Activated CD8-positive, alpha-beta T cell treated with anti-CD3 and anti-CD28 coated beads for 36 hours (primary cell): ENCODE data around the gene CDNF. TPM values are rescaled to one million over a fixed set of nuclear protein-coding genes. Genes with fewer than 3 reads are reported as not detected.

Experiments used
- ATAC-seq: fragments of 200-7000 bp; cut with Tn5 transposase; one replicate; pipeline ENCODE4 v1.10.0; 2021; ENCODE audit warnings: mild to moderate bottlenecking, moderate library complexity
- CTCF ChIA-PET: fragments of 350-600 bp; sonication (Branson Sonifier 250); formaldehyde crosslinking; loops from one replicate; lab custom pipeline; 2021; ENCODE audit warnings: antibody characterized with exemption; lab: Charles Lee
- POLR2A ChIA-PET: fragments of 350-600 bp; sonication (Branson Sonifier 250); formaldehyde crosslinking; loops from one replicate; lab custom pipeline; 2021; ENCODE audit warnings: antibody characterized with exemption; lab: Charles Lee
- DNase-seq: peaks from one replicate; pipeline ENCODE4 v3.0.0-alpha.2; 2020
- H3K27ac Mint-ChIP-seq: one replicate; pipeline ENCODE4 v1.8.0; 2021; ENCODE audit warnings: mild to moderate bottlenecking, mixed read lengths
- H3K27me3 Mint-ChIP-seq: one replicate; pipeline ENCODE4 v1.8.0; 2021; ENCODE audit warnings: mixed read lengths
- H3K36me3 Mint-ChIP-seq: one replicate; pipeline ENCODE4 v1.8.0; 2021; ENCODE audit warnings: low read depth, mixed read lengths
- H3K4me1 Mint-ChIP-seq: one replicate; pipeline ENCODE4 v1.8.0; 2021; ENCODE audit warnings: low read depth, mixed read lengths
- H3K4me3 Mint-ChIP-seq: one replicate; pipeline ENCODE4 v1.8.0; 2021; ENCODE audit warnings: mild to moderate bottlenecking, moderate library complexity, mixed read lengths
- H3K9me3 Mint-ChIP-seq: one replicate; pipeline ENCODE4 v1.8.0; 2021; ENCODE audit warnings: mixed read lengths
- CTCF ChIP-seq: fragments of 200-600 bp; IDR thresholded peaks from one replicate; pipeline ENCODE4 v1.8.0; 2022; ENCODE audit warnings: antibody characterized with exemption, mild to moderate bottlenecking
- intact Hi-C: fragments of 100-400 bp; cut with micrococcal nuclease; formaldehyde crosslinking; loops from one replicate; pipeline ENCODE4 v1.10.0; 2022
- total RNA-seq, 2 experiments: library from RNA; stranded (reverse); gene quantifications; one replicate each; pipeline ENCODE4 v1.2.3, GENCODE V29; 2021

The CDNF gene
- total RNA-seq, 2 experiments from 2014 or later, result 1.5 to 1.8 TPM

GRCh38 chr10:14858338-14858960 lies 20.6 kb upstream of the CDNF start:
- Mint-ChIP-seq H3K4me3 (no peak overlapping the region), H3K27ac (no peak overlapping the region), H3K4me1 (no peaks in the 10 kb centered on the region), H3K27me3 (no peaks in the 10 kb centered on the region), H3K9me3 (no peaks in the 10 kb centered on the region), H3K36me3 (peaks cover 30% of the 10 kb centered on the region)
- no peak for TF ChIP-seq CTCF
- DNase-seq, result no peak
- ATAC-seq, result no peak
- ChIA-PET CTCF (interaction anchor here (1.2 kb wide), 1 partner anchor 11 kb away, joined by 3 read pairs; no protein-coding TSS in a partner anchor), POLR2A (interaction anchor here (3.0 kb wide), 1 partner anchor 15 kb away, joined by 14 read pairs; no protein-coding TSS in a partner anchor)
- intact Hi-C loops, result no loop called here

- no peak for TF ChIP-seq CTCF
- DNase-seq, result no peak
- intact Hi-C loops, result no loop called here
- H3K27ac Mint-ChIP-seq, result no peak overlapping the region
- ATAC-seq, result no peak
- CTCF ChIA-PET, result interaction anchor here (1.7 kb wide), 1 partner anchor 11 kb away, joined by 5 read pairs; no protein-coding TSS in a partner anchor
- peaks cover 24% of the 10 kb centered on the region for H3K36me3 Mint-ChIP-seq
- no peaks in the 10 kb centered on the region for H3K9me3 Mint-ChIP-seq
- H3K4me3 Mint-ChIP-seq, result no peak overlapping the region
- POLR2A ChIA-PET, result no interaction called here
- no peaks in the 10 kb centered on the region for H3K27me3 Mint-ChIP-seq
- H3K4me1 Mint-ChIP-seq, result no peaks in the 10 kb centered on the region
These were observed 17.6 kb upstream of the CDNF start for GRCh38 chr10:14855453-14855852.

- TF ChIP-seq CTCF, result no peak
- DNase-seq (no peak), ATAC-seq (no peak)
- CTCF ChIA-PET, result interaction anchor here (1.3 kb wide), 1 partner anchor 29 kb away, joined by 4 read pairs; no protein-coding TSS in a partner anchor
- no peaks in the 10 kb centered on the region for H3K9me3 Mint-ChIP-seq
- H3K36me3 Mint-ChIP-seq, result peaks cover 19% of the 10 kb centered on the region
- no peaks in the 10 kb centered on the region for H3K27me3 Mint-ChIP-seq
- H3K27ac Mint-ChIP-seq, result no peak overlapping the region
- intact Hi-C loops, result no loop called here
- no peak overlapping the region for H3K4me3 Mint-ChIP-seq
- POLR2A ChIA-PET, result interaction anchor here (1.0 kb wide), 1 partner anchor 14 kb away, joined by 3 read pairs; the partner anchor contains the start of genes HSPA14 and MSANTD7
- H3K4me1 Mint-ChIP-seq, result no peaks in the 10 kb centered on the region
These were observed 14.4 kb upstream of the CDNF start for GRCh38 chr10:14852236-14852635.

- no peaks in the 10 kb centered on the region for H3K27me3 Mint-ChIP-seq
- TF ChIP-seq CTCF, result no peak
- no peak overlapping the region for H3K4me3 Mint-ChIP-seq
- ATAC-seq (no peak), DNase-seq (no peak)
- no peaks in the 10 kb centered on the region for H3K9me3 Mint-ChIP-seq
- peaks cover 19% of the 10 kb centered on the region for H3K4me1 Mint-ChIP-seq
- POLR2A ChIA-PET, result interaction anchor here (0.7 kb wide), 1 partner anchor 77 kb away, joined by 3 read pairs; no protein-coding TSS in a partner anchor
- CTCF ChIA-PET, result interaction anchor here (1.2 kb wide), 1 partner anchor 106 kb away, joined by 3 read pairs; no protein-coding TSS in a partner anchor
- H3K27ac Mint-ChIP-seq, result no peak overlapping the region
- peaks cover 46% of the 10 kb centered on the region for H3K36me3 Mint-ChIP-seq
- intact Hi-C loops, result no loop called here
These were observed 7.1 kb upstream of the CDNF start for GRCh38 chr10:14844948-14845347.

- peaks cover 27% of the 10 kb centered on the region for H3K4me1 Mint-ChIP-seq
- CTCF ChIA-PET, result no interaction called here
- POLR2A ChIA-PET, result interaction anchor here (0.6 to 2.2 kb wide), 5 partner anchors 11 to 254 kb away, joined by 3 to 14 read pairs (median 3); no protein-coding TSS in a partner anchor
- H3K27ac Mint-ChIP-seq, result no peak overlapping the region
- no peaks in the 10 kb centered on the region for H3K9me3 Mint-ChIP-seq
- intact Hi-C loops, result no loop called here
- H3K4me3 Mint-ChIP-seq, result no peak overlapping the region
- no peaks in the 10 kb centered on the region for H3K27me3 Mint-ChIP-seq
- ATAC-seq (no peak), DNase-seq (no peak)
- no peak for TF ChIP-seq CTCF
- peaks cover 49% of the 10 kb centered on the region for H3K36me3 Mint-ChIP-seq
These were observed 5.6 kb upstream of the CDNF start for GRCh38 chr10:14843327-14843988.
